Stimulated activated CD8-positive, alpha-beta memory T cell treated with anti-CD3 and anti-CD28 coated beads, Interleukin-15, amount 100 ng/mL, for 4 hours (primary cell): ENCODE results near the gene TPRKB.
"Not testable (repeated sequence)": the region's sequence is repeated elsewhere in the genome, so short reads cannot be mapped to it uniquely, and the experiment has no call there.

Source experiments
- DNase-seq, 2 donors: peaks; one replicate each; pipeline ENCODE4 v3.0.0-alpha.2; 2020; ENCODE audit warnings: low read depth in 2 of 2

TPRKB gene

GRCh38 chr2:73700131-73700611 lies 37.0 kb downstream of the TPRKB start:
- no peak for DNase-seq

GRCh38 chr2:73699437-73699836 lies 37.7 kb downstream of the TPRKB start:
- DNase-seq, result no peak

- DNase-seq, result no peak
Observed at GRCh38 chr2:73698101-73698500, 39.0 kb downstream of the TPRKB start.

GRCh38 chr2:73697606-73698005 lies 39.5 kb downstream of the TPRKB start:
- no peak for DNase-seq

GRCh38 chr2:73696985-73697384 lies 40.2 kb downstream of the TPRKB start:
- not testable (repeated sequence) for DNase-seq

- not testable (repeated sequence) for DNase-seq
Observed at GRCh38 chr2:73696521-73696920, 40.6 kb downstream of the TPRKB start.

- not testable (repeated sequence) for DNase-seq
Observed at GRCh38 chr2:73690372-73691088, 46.6 kb downstream of the TPRKB start.

- DNase-seq, result not testable (repeated sequence)
Observed at GRCh38 chr2:73688494-73688893, 48.7 kb downstream of the TPRKB start.

GRCh38 chr2:73685764-73686438 lies 51.2 kb downstream of the TPRKB start:
- no peak for DNase-seq

- not testable (repeated sequence) for DNase-seq
Observed at GRCh38 chr2:73684905-73685304, 52.2 kb downstream of the TPRKB start.

- not testable (repeated sequence) for DNase-seq
Observed at GRCh38 chr2:73684325-73684724, 52.8 kb downstream of the TPRKB start.

GRCh38 chr2:73679951-73680571 lies 57.1 kb downstream of the TPRKB start:
- not testable (repeated sequence) for DNase-seq
